SJCRH30 (cell line): ENCODE measurements around the gene MIEF2. TPM values are rescaled to one million over a fixed set of nuclear protein-coding genes. Genes with fewer than 3 reads are reported as not detected.

Experiments used
- DNase-seq, 2 experiments: peaks; one replicate each; pipeline ENCODE4 v3.0.0-alpha.2; 2015 to 2020
- H3K27ac ChIP-seq: fragments of 250-450 bp; sonication (Bioruptor Pico); 2 replicates; pipeline ENCODE4 v1.5.1; 2020; ENCODE audit warnings: mild to moderate bottlenecking, moderate library complexity
- H3K27me3 ChIP-seq: fragments of 250-450 bp; sonication (Bioruptor Pico); 2 replicates; pipeline ENCODE4 v1.5.1; 2020; ENCODE audit warnings: mild to moderate bottlenecking, moderate library complexity
- H3K36me3 ChIP-seq: fragments of 250-450 bp; sonication (Bioruptor Pico); 2 replicates; pipeline ENCODE4 v1.5.1; 2020; ENCODE audit warnings: mild to moderate bottlenecking, moderate library complexity
- H3K4me1 ChIP-seq: fragments of 250-450 bp; sonication (Bioruptor Pico); 2 replicates; pipeline ENCODE4 v1.5.1; 2020; ENCODE audit warnings: mild to moderate bottlenecking, moderate library complexity
- H3K4me3 ChIP-seq: fragments of 250-450 bp; sonication (Bioruptor Pico); 2 replicates; pipeline ENCODE4 v1.5.1; 2020; ENCODE audit warnings: mild to moderate bottlenecking, moderate library complexity
- H3K9me3 ChIP-seq: fragments of 250-450 bp; sonication (Bioruptor Pico); replicated peaks from 2 replicates; pipeline ENCODE4 v1.5.1; 2020; ENCODE audit warnings: mild to moderate bottlenecking, moderate library complexity
- total RNA-seq: library from RNA; depleted of rRNA; stranded (reverse); fragments of >200 nt; shearing (Covaris generic); gene quantifications from 2 replicates; pipeline ENCODE4 v1.2.3, GENCODE V29; 2014

MIEF2 gene
- total RNA-seq, 1 experiment from 2014 or later, result 17.5 TPM

GRCh38 chr17:18229254-18229653 lies 31.2 kb upstream of the MIEF2 start:
- H3K27me3 ChIP-seq, result no peaks in the 10 kb centered on the region
- DNase-seq, result no peak
- H3K9me3 ChIP-seq, result no peaks in the 10 kb centered on the region
- H3K36me3 ChIP-seq, result peaks cover 6% of the 10 kb centered on the region
- H3K4me1 ChIP-seq, result peaks cover 9% of the 10 kb centered on the region; the same call in 1 of the 2 replicates
- H3K4me3 ChIP-seq, result no peak overlapping the region
- H3K27ac ChIP-seq, result no peak overlapping the region

GRCh38 chr17:18229771-18230170 lies 30.7 kb upstream of the MIEF2 start:
- no peak overlapping the region for H3K27ac ChIP-seq
- no peaks in the 10 kb centered on the region for H3K9me3 ChIP-seq
- H3K36me3 ChIP-seq, result peaks cover 12% of the 10 kb centered on the region
- no peaks in the 10 kb centered on the region for H3K27me3 ChIP-seq
- H3K4me3 ChIP-seq, result no peak overlapping the region
- peaks cover 7% of the 10 kb centered on the region; the same call in 1 of the 2 replicates for H3K4me1 ChIP-seq
- DNase-seq, result no peak

GRCh38 chr17:18230288-18231141 lies 29.9 kb upstream of the MIEF2 start:
- peaks cover 7% of the 10 kb centered on the region; the same call in 1 of the 2 replicates for H3K4me1 ChIP-seq
- peaks cover 18% of the 10 kb centered on the region for H3K36me3 ChIP-seq
- H3K27me3 ChIP-seq, result no peaks in the 10 kb centered on the region
- no peak for DNase-seq
- no peaks in the 10 kb centered on the region for H3K9me3 ChIP-seq
- no peak overlapping the region for H3K4me3 ChIP-seq
- H3K27ac ChIP-seq, result no peak overlapping the region

- Histone ChIP-seq H3K4me3 (no peak overlapping the region), H3K4me1 (peaks cover 6% of the 10 kb centered on the region; the same call in 1 of the 2 replicates), H3K9me3 (no peaks in the 10 kb centered on the region), H3K27ac (no peak overlapping the region), H3K27me3 (no peaks in the 10 kb centered on the region), H3K36me3 (peaks cover 24% of the 10 kb centered on the region)
- no peak for DNase-seq
These were observed 29.3 kb upstream of the MIEF2 start for GRCh38 chr17:18231164-18231563.

- Histone ChIP-seq H3K4me1 (no peaks in the 10 kb centered on the region), H3K36me3 (peaks cover 37% of the 10 kb centered on the region), H3K27ac (no peak overlapping the region), H3K9me3 (no peaks in the 10 kb centered on the region), H3K4me3 (no peak overlapping the region), H3K27me3 (no peaks in the 10 kb centered on the region)
- DNase-seq, result no peak
These were observed 26.5 kb upstream of the MIEF2 start for GRCh38 chr17:18233803-18234518.

- Histone ChIP-seq H3K4me1 (no peaks in the 10 kb centered on the region), H3K36me3 (peaks cover 41% of the 10 kb centered on the region), H3K27me3 (no peaks in the 10 kb centered on the region), H3K9me3 (no peaks in the 10 kb centered on the region), H3K27ac (no peak overlapping the region), H3K4me3 (no peak overlapping the region)
- DNase-seq, result no peak
These were observed 25.5 kb upstream of the MIEF2 start for GRCh38 chr17:18234853-18235380.

GRCh38 chr17:18235743-18236256 lies 24.7 kb upstream of the MIEF2 start:
- Histone ChIP-seq H3K4me1 (no peaks in the 10 kb centered on the region), H3K9me3 (no peaks in the 10 kb centered on the region), H3K36me3 (peaks cover 45% of the 10 kb centered on the region), H3K27me3 (no peaks in the 10 kb centered on the region), H3K27ac (no peak overlapping the region), H3K4me3 (no peak overlapping the region)
- DNase-seq, result no peak

GRCh38 chr17:18236494-18236893 lies 24.0 kb upstream of the MIEF2 start:
- H3K4me3 ChIP-seq, result no peak overlapping the region
- H3K27ac ChIP-seq, result no peak overlapping the region
- H3K4me1 ChIP-seq, result no peaks in the 10 kb centered on the region
- DNase-seq, result no peak
- H3K27me3 ChIP-seq, result no peaks in the 10 kb centered on the region
- peaks cover 52% of the 10 kb centered on the region for H3K36me3 ChIP-seq
- H3K9me3 ChIP-seq, result no peaks in the 10 kb centered on the region

GRCh38 chr17:18237461-18237860 lies 23.0 kb upstream of the MIEF2 start:
- Histone ChIP-seq H3K9me3 (no peaks in the 10 kb centered on the region), H3K27ac (no peak overlapping the region), H3K27me3 (no peaks in the 10 kb centered on the region), H3K36me3 (peaks cover 56% of the 10 kb centered on the region), H3K4me1 (no peaks in the 10 kb centered on the region), H3K4me3 (no peak overlapping the region)
- no peak for DNase-seq

GRCh38 chr17:18238299-18238698 lies 22.2 kb upstream of the MIEF2 start:
- H3K27ac ChIP-seq, result no peak overlapping the region

GRCh38 chr17:18240449-18240848 lies 20.0 kb upstream of the MIEF2 start:
- peaks cover 66% of the 10 kb centered on the region for H3K36me3 ChIP-seq
- no peaks in the 10 kb centered on the region for H3K4me1 ChIP-seq
- no peak overlapping the region for H3K4me3 ChIP-seq
- no peak for DNase-seq
- no peaks in the 10 kb centered on the region for H3K9me3 ChIP-seq
- no peaks in the 10 kb centered on the region for H3K27me3 ChIP-seq
- H3K27ac ChIP-seq, result no peak overlapping the region

More at GRCh38 chr17:18238299-18238698, 22.2 kb upstream of the MIEF2 start:
- H3K27me3 ChIP-seq, result no peaks in the 10 kb centered on the region
- no peak for DNase-seq
- H3K36me3 ChIP-seq, result peaks cover 64% of the 10 kb centered on the region
- H3K4me3 ChIP-seq, result no peak overlapping the region
- no peaks in the 10 kb centered on the region for H3K4me1 ChIP-seq
- no peaks in the 10 kb centered on the region for H3K9me3 ChIP-seq

- no peaks in the 10 kb centered on the region for H3K27me3 ChIP-seq
- no peaks in the 10 kb centered on the region for H3K9me3 ChIP-seq
- no peak overlapping the region for H3K27ac ChIP-seq
- DNase-seq, result no peak
- no peak overlapping the region for H3K4me3 ChIP-seq
- H3K4me1 ChIP-seq, result no peaks in the 10 kb centered on the region
- H3K36me3 ChIP-seq, result peaks cover 67% of the 10 kb centered on the region
These were observed 19.1 kb upstream of the MIEF2 start for GRCh38 chr17:18241229-18241871.

GRCh38 chr17:18245038-18245776 lies 15.3 kb upstream of the MIEF2 start:
- Histone ChIP-seq H3K36me3 (peaks cover 84% of the 10 kb centered on the region), H3K9me3 (no peaks in the 10 kb centered on the region), H3K27me3 (no peaks in the 10 kb centered on the region), H3K4me1 (no peaks in the 10 kb centered on the region), H3K4me3 (no peak overlapping the region), H3K27ac (no peak overlapping the region)
- no peak for DNase-seq

GRCh38 chr17:18246109-18246725 lies 14.2 kb upstream of the MIEF2 start:
- H3K4me1 ChIP-seq, result no peaks in the 10 kb centered on the region
- no peak overlapping the region for H3K27ac ChIP-seq
- H3K4me3 ChIP-seq, result no peak overlapping the region
- peaks cover 86% of the 10 kb centered on the region for H3K36me3 ChIP-seq
- no peaks in the 10 kb centered on the region for H3K9me3 ChIP-seq
- no peak for DNase-seq
- no peaks in the 10 kb centered on the region for H3K27me3 ChIP-seq
